HepG2 (cell line): ENCODE measurements around the gene PKDREJ. TPM values are rescaled to one million over a fixed set of nuclear protein-coding genes. Genes with fewer than 3 reads are reported as not detected.

ENCODE experiments used
- ATAD3A ChIP-seq: sonication (generic); formaldehyde crosslinking; IDR thresholded peaks from 2 replicates; pipeline ENCODE4 v1.4.0; 2020; ENCODE audit warnings: missing genetic modification reagents
- CENPT ChIP-seq: sonication (generic); formaldehyde crosslinking; IDR thresholded peaks from 2 replicates; pipeline ENCODE4 v1.8.0; 2022; ENCODE audit warnings: low read depth, mild to moderate bottlenecking, moderate library complexity, missing genetic modification reagents
- ELK4 ChIP-seq: sonication (generic); formaldehyde crosslinking; IDR thresholded peaks from 2 replicates; pipeline ENCODE4 v1.9.0; 2021; ENCODE audit warnings: missing genetic modification reagents, borderline replicate concordance
- FOSL1 ChIP-seq: sonication (generic); formaldehyde crosslinking; IDR thresholded peaks from 2 replicates; pipeline ENCODE4 v1.9.0; 2021; ENCODE audit warnings: missing genetic modification reagents, borderline replicate concordance
- HMGA1 ChIP-seq: sonication (generic); formaldehyde crosslinking; conservative IDR thresholded peaks from 2 replicates; pipeline ENCODE4 v1.4.0; 2020; ENCODE audit warnings: missing genetic modification reagents
- IKZF4 ChIP-seq: sonication (generic); formaldehyde crosslinking; IDR thresholded peaks from 2 replicates; pipeline ENCODE4 v1.5.1; 2020; ENCODE audit warnings: borderline replicate concordance, mild to moderate bottlenecking, low read depth, missing genetic modification reagents; ENCODE audit errors: not compliant biosample characterization
- MEIS2 ChIP-seq: sonication (generic); formaldehyde crosslinking; IDR thresholded peaks from 2 replicates; pipeline ENCODE4 v1.9.0; 2021; ENCODE audit warnings: mild to moderate bottlenecking, missing genetic modification reagents
- MLLT10 ChIP-seq: sonication (generic); formaldehyde crosslinking; IDR thresholded peaks from 2 replicates; pipeline ENCODE4 v1.4.0; 2020; ENCODE audit warnings: missing genetic modification reagents
- MXD1 ChIP-seq: sonication (generic); formaldehyde crosslinking; IDR thresholded peaks from 2 replicates; pipeline ENCODE4 v1.4.0; 2020; ENCODE audit warnings: mild to moderate bottlenecking, missing genetic modification reagents
- NFKB2 ChIP-seq: sonication (generic); formaldehyde crosslinking; IDR thresholded peaks from 2 replicates; pipeline ENCODE4 v1.4.0; 2020; ENCODE audit warnings: missing genetic modification reagents, borderline replicate concordance
- NPAS2 ChIP-seq: sonication (generic); formaldehyde crosslinking; IDR thresholded peaks from 2 replicates; pipeline ENCODE4 v1.8.0; 2022; ENCODE audit warnings: mild to moderate bottlenecking, missing genetic modification reagents, borderline replicate concordance
- PAXIP1 ChIP-seq: sonication (generic); formaldehyde crosslinking; conservative IDR thresholded peaks from 2 replicates; pipeline ENCODE4 v1.4.0; 2020; ENCODE audit warnings: mild to moderate bottlenecking, missing genetic modification reagents, moderate library complexity
- PHF20 ChIP-seq: sonication (generic); formaldehyde crosslinking; IDR thresholded peaks from 2 replicates; pipeline ENCODE4 v1.5.0; 2020; ENCODE audit warnings: mild to moderate bottlenecking, missing genetic modification reagents
- PRMT3 ChIP-seq: sonication (generic); formaldehyde crosslinking; IDR thresholded peaks from 2 replicates; pipeline ENCODE4 v1.8.1; 2022; ENCODE audit warnings: low read depth, mild to moderate bottlenecking, moderate library complexity, missing genetic modification reagents, borderline replicate concordance
- SP1 ChIP-seq, 2 experiments: fragments of 450-650 bp in 1 of 2; sonication (generic) in 1 of 2; formaldehyde crosslinking in 1 of 2; IDR thresholded peaks; 2 replicates each; pipeline versions ENCODE4 v1.4.0 to v1.6.1; 2016 to 2020; ENCODE audit warnings: missing genetic modification reagents in 1 of 2
- XRCC5 ChIP-seq: fragments of 200-400 bp; formaldehyde crosslinking; optimal IDR thresholded peaks from 2 replicates; pipeline ENCODE3; 2017; ENCODE audit warnings: mild to moderate bottlenecking, low read length
- ZBTB37 ChIP-seq: sonication (generic); formaldehyde crosslinking; IDR thresholded peaks from 2 replicates; pipeline ENCODE4 v1.4.0; 2020; ENCODE audit warnings: mild to moderate bottlenecking, missing genetic modification reagents
- ZNF33B ChIP-seq: sonication (generic); formaldehyde crosslinking; IDR thresholded peaks from 2 replicates; pipeline ENCODE4 v1.5.1; 2020; ENCODE audit warnings: mild to moderate bottlenecking, missing genetic modification reagents
- ZNF556 ChIP-seq: sonication (generic); formaldehyde crosslinking; IDR thresholded peaks from 2 replicates; pipeline ENCODE4 v1.4.0; 2020; ENCODE audit warnings: mild to moderate bottlenecking, missing genetic modification reagents, borderline replicate concordance
- ZSCAN20 ChIP-seq: sonication (generic); formaldehyde crosslinking; IDR thresholded peaks from 2 replicates; pipeline ENCODE4 v1.4.0; 2020; ENCODE audit warnings: missing genetic modification reagents, mild to moderate bottlenecking, borderline replicate concordance
- ZSCAN9 ChIP-seq: IDR thresholded peaks from 2 replicates; pipeline ENCODE4 v1.6.1; 2016; ENCODE audit warnings: borderline replicate concordance
- polyA plus RNA-seq, 8 experiments: library from polyadenylated mRNA; depleted of rRNA in 3 of 8; stranded (reverse) in 7 of 8; unstranded in 1 of 8; fragments of >200 nt; fragmentation: Illumina TruSeq in 4 of 8; extraction: Trizol in 4 of 8; gene quantifications; 2 replicates each; pipeline versions ENCODE4 v1.2.1 to v1.2.3, GENCODE V29; 2011 to 2016; ENCODE audit warnings: low read depth in 4 of 8, missing spikeins in 1 of 8, mixed read lengths in 1 of 8; ENCODE audit not compliant: insufficient read depth in 1 of 8
- total RNA-seq, 5 experiments: library from RNA; depleted of rRNA; stranded (reverse); fragments of >200 nt; fragmentation: Illumina TruSeq; extraction: Trizol; gene quantifications; 2 replicates each; pipeline ENCODE4 v1.2.3, GENCODE V29; 2016; ENCODE audit warnings: low read depth in 1 of 5

PKDREJ gene
- total and polyA plus RNA-seq, 2 of the 13 experiments (the other 11 are each of a cell fraction or from before 2014, with no cell fraction given) = not detected

- no peak for TF ChIP-seq HMGA1
- TF ChIP-seq NFKB2 (CRISPR knock-in tag) = no peak; the same call in 1 of the 2 replicates
- TF ChIP-seq PHF20 (CRISPR knock-in tag) = peak; percentile 75
- no peak; the same call in 1 of the 2 replicates for TF ChIP-seq MXD1 (CRISPR knock-in tag)
- no peak for TF ChIP-seq ZBTB37
- TF ChIP-seq ATAD3A = no peak
- TF ChIP-seq IKZF4 (CRISPR knock-in tag) = peak; percentile 8
- TF ChIP-seq PAXIP1 (CRISPR knock-in tag) = no peak
- TF ChIP-seq ELK4 = no peak
- TF ChIP-seq PRMT3 (CRISPR knock-in tag) = peak; percentile 95
- peak; percentile 38 for TF ChIP-seq MEIS2
- peak; percentile 38 for TF ChIP-seq XRCC5
- no peak for TF ChIP-seq SP1 (IDR thresholded peaks at IDR 0.05)
- no peak for TF ChIP-seq SP1 (CRISPR knock-in tag; IDR thresholded peaks at IDR 0.05)
- no peak; the same call in 1 of the 2 replicates for TF ChIP-seq ZNF556 (CRISPR knock-in tag)
- no peak for TF ChIP-seq ZSCAN9 (CRISPR knock-in tag)
- no peak for TF ChIP-seq ZSCAN20 (CRISPR knock-in tag)
- TF ChIP-seq FOSL1 (CRISPR knock-in tag) = no peak
- peak; percentile 98 for TF ChIP-seq CENPT
- no peak for TF ChIP-seq MLLT10
- TF ChIP-seq ZNF33B (CRISPR knock-in tag) = no peak
- TF ChIP-seq NPAS2 (CRISPR knock-in tag) = no peak
Observed at GRCh38 chr22:46296257-46297150, 33.4 kb upstream of the PKDREJ start, which contains the start of gene GTSE1 (continued).
